Measurements from ENCODE around the gene INTS14. TPM values are rescaled to one million over a fixed set of nuclear protein-coding genes. Genes with fewer than 3 reads are reported as not detected.
A peak's percentile ranks its signal among the peaks of the same experiment; 100 is the strongest.

The INTS14 gene
- total and polyA plus RNA-seq, 4 donors, result 12.0 to 26.4 (median 16.0) TPM

DNA sequence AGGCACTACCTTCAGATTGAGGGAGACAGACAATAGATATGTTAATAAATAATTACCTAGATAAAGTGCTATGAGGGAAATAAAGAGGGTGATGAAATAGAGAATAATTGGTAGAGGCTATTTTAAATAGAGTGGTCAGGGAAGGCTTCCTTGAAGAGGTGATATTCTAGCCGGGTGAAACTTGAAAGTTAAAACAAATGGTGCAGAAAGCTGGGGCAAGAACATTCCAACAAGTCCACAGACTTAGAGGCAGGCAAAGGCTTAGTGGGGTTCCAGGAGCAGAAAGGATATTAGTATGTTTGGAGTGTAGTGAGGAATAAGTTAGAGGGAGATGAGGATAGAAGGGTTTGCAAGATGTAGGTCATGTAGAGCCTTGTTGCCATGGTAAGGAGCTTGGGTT is 70.6 kb downstream of the INTS14 start (continued):
- TF ChIP-seq FOXA1 (IDR thresholded peaks at IDR 0.05) (no peak), TAF1 (conservative IDR thresholded peaks at IDR 0.05) (no peak), RAD21 (IDR thresholded peaks at IDR 0.05) (no peak), HNF4A (conservative IDR thresholded peaks at IDR 0.05) (no peak), EGR1 (IDR thresholded peaks at IDR 0.05; ENCODE audit: low read depth in 2 of 2) (no peak), YY1 (IDR thresholded peaks at IDR 0.05) (no peak), NR2F2 (IDR thresholded peaks at IDR 0.05) (no peak), HNF4G (IDR thresholded peaks at IDR 0.05) (no peak), RXRA (IDR thresholded peaks at IDR 0.05) (no peak)
- TF ChIP-seq, protein P1, sequence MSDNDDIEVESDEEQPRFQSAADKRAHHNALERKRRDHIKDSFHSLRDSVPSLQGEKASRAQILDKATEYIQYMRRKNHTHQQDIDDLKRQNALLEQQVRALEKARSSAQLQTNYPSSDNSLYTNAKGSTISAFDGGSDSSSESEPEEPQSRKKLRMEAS (IDR thresholded peaks at IDR 0.05), result no peak

DNA sequence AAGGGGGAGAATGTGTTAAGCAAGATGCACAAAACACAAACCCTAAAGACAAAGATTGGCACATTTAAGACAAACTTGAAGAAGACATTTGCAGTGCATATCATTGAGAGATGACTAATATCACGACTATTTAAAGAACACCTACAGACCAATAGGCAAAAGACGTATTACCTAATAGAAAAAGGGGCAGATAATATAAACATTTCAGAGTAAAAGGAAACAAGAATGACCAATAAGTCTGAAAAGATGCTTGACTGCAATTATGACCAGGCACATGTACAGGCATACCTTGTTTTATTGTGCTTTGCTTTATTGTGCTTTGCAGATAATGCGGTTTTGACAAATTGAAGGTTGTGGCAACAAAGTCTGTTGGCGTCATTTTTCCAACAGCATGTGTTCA is 75.7 kb downstream of the INTS14 start:
- WGBS, result 95% methylated on average over 4 of the region's 4 CpGs

DNA sequence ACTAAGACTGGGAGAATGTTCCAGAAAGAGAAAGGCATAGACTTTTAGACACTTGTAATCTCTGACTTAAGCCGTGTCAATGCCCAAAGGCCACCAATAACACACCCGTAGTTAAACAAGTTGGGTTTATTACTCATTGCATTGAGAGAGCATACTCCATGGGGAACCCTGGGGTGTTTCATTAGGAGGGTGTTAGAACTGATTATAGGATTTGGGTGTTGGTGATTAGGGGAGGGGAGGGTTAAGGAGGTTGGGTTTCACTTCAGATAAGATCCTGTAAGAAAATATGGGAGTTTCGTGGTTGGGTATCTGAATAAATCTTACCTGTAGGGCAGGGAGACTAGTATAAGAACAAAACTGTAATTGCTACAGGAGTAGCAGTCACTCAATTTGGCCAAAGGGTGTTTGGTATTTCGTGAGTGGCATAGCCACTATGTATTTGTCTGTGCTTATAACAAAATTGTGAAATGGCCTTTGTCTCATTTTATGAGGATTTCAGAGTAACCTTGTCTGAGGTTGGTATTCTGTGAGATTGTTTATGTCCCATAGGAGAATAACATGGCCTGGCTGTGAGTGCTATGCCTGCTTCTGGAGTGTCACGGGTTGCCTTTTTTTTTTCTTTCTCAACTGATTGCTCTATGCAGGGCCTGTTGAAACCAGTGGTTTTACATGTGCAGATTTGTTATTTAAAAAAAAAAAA is 77.7 kb downstream of the INTS14 start:
- Histone ChIP-seq H3K27me3 (ENCODE audit: control insufficient read depth in 4 of 4, insufficient read depth in 4 of 4, low read length in 3 of 4) (no peaks in the 10 kb centered on the region), H3K27ac (ENCODE audit: low read depth in 1 of 2, low read length in 2 of 2) (peak overlapping the region; percentile 41 to 45), H3K36me3 (ENCODE audit: control insufficient read depth in 4 of 4, insufficient read depth in 3 of 4, low read depth in 1 of 4, low read length in 3 of 4) (no peaks in the 10 kb centered on the region), H3K9me3 (ENCODE audit: control insufficient read depth in 4 of 4, low read length in 3 of 4) (no peaks in the 10 kb centered on the region), H3K4me3 (ENCODE audit: low read depth in 1 of 3, low read length in 3 of 3) (no peak overlapping the region), H3K9ac (ENCODE audit: low read depth in 1 of 2, low read length in 2 of 2) (no peak overlapping the region), H3K4me1 (ENCODE audit: control insufficient read depth in 4 of 4, insufficient read depth in 4 of 4, low read length in 3 of 4) (peaks cover 10 to 29% (median 14%) of the 10 kb centered on the region in 4 donors)
- no peak for DNase-seq (ENCODE audit: low spot score)
- no peak for TF ChIP-seq RAD21 (IDR thresholded peaks at IDR 0.05)
- no peak for TF ChIP-seq RXRA (IDR thresholded peaks at IDR 0.05)
- no peak for TF ChIP-seq GABPA (IDR thresholded peaks at IDR 0.05 in 1 of 2, conservative IDR thresholded peaks at IDR 0.05 in 1 of 2)
- WGBS, result 80% methylated on average over 5 of the region's 5 CpGs

More for the DNA sequence above, 75.7 kb downstream of the INTS14 start:
- Histone ChIP-seq H3K9me3 (ENCODE audit: control insufficient read depth in 4 of 4, low read length in 3 of 4) (no peaks in the 10 kb centered on the region), H3K27ac (ENCODE audit: low read depth in 1 of 2, low read length in 2 of 2) (no peak overlapping the region), H3K9ac (ENCODE audit: low read depth in 1 of 2, low read length in 2 of 2) (no peak overlapping the region), H3K36me3 (ENCODE audit: control insufficient read depth in 4 of 4, insufficient read depth in 3 of 4, low read depth in 1 of 4, low read length in 3 of 4) (no peaks in the 10 kb centered on the region), H3K27me3 (ENCODE audit: control insufficient read depth in 4 of 4, insufficient read depth in 4 of 4, low read length in 3 of 4) (no peaks in the 10 kb centered on the region), H3K4me3 (ENCODE audit: low read depth in 1 of 3, low read length in 3 of 3) (no peak overlapping the region), H3K4me1 (ENCODE audit: control insufficient read depth in 4 of 4, insufficient read depth in 4 of 4, low read length in 3 of 4) (peaks cover 7 to 29% (median 12%) of the 10 kb centered on the region in 4 donors)
- no peak for TF ChIP-seq FOXA1 (IDR thresholded peaks at IDR 0.05)
- TF ChIP-seq NR2F2 (IDR thresholded peaks at IDR 0.05), result no peak
- TF ChIP-seq RAD21 (IDR thresholded peaks at IDR 0.05), result no peak
- no peak for TF ChIP-seq HNF4G (IDR thresholded peaks at IDR 0.05)
- TF ChIP-seq SP1 (IDR thresholded peaks at IDR 0.05), result no peak
- no peak for DNase-seq (ENCODE audit: low spot score)

DNA sequence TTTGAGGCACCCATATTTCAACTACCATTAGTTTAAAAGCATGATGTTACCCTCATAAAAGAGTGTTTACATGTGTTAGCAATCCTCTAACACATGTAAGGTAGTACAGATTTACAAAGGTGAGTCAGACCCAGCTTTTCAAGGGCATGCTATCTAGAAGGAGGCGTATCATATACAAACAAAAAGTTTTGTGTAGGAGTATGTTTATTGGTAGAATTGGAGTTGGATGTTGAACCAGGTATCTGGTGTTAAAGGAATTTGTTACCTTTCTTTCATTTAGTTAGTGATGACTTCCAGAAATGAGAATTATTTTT is 78.2 kb downstream of the INTS14 start:
- no peaks in the 10 kb centered on the region for H3K27me3 ChIP-seq (ENCODE audit: control insufficient read depth in 4 of 4, insufficient read depth in 4 of 4, low read length in 3 of 4)
- peak in 1 of 2 donors; percentile 9 for TF ChIP-seq JUND (IDR thresholded peaks at IDR 0.05)
- no peak for TF ChIP-seq HNF4A (conservative IDR thresholded peaks at IDR 0.05)
- H3K9ac ChIP-seq (ENCODE audit: low read depth in 1 of 2, low read length in 2 of 2), result no peak overlapping the region
- H3K27ac ChIP-seq (ENCODE audit: low read depth in 1 of 2, low read length in 2 of 2), result peak overlapping the region in 1 of 2 donors; percentile 41
- WGBS, result 42% methylated on average over 1 of the region's 1 CpG
- DNase-seq (ENCODE audit: low spot score), result no peak
- H3K4me3 ChIP-seq (ENCODE audit: low read depth in 1 of 3, low read length in 3 of 3), result no peak overlapping the region
- no peaks in the 10 kb centered on the region for H3K9me3 ChIP-seq (ENCODE audit: control insufficient read depth in 4 of 4, low read length in 3 of 4)
- H3K36me3 ChIP-seq (ENCODE audit: control insufficient read depth in 4 of 4, insufficient read depth in 3 of 4, low read depth in 1 of 4, low read length in 3 of 4), result no peaks in the 10 kb centered on the region
- H3K4me1 ChIP-seq (ENCODE audit: control insufficient read depth in 4 of 4, insufficient read depth in 4 of 4, low read length in 3 of 4), result peaks cover 10 to 29% (median 14%) of the 10 kb centered on the region in 4 donors

Measured in liver (tissue), 9 donors.